GM18507 (cell line): ENCODE data around the gene ADCYAP1.

Experiments
- DNase-seq: peaks from one replicate; pipeline ENCODE4 v3.0.0; 2011; ENCODE audit warnings: low read depth; ENCODE audit not compliant: insufficient read length; ENCODE audit errors: extremely low spot score
- FAIRE-seq: peaks from 2 replicates; lab custom pipeline; 2011; peaks lifted over from hg19 to GRCh38; lab: Jason Lieb, UNC

ADCYAP1 gene

DNA sequence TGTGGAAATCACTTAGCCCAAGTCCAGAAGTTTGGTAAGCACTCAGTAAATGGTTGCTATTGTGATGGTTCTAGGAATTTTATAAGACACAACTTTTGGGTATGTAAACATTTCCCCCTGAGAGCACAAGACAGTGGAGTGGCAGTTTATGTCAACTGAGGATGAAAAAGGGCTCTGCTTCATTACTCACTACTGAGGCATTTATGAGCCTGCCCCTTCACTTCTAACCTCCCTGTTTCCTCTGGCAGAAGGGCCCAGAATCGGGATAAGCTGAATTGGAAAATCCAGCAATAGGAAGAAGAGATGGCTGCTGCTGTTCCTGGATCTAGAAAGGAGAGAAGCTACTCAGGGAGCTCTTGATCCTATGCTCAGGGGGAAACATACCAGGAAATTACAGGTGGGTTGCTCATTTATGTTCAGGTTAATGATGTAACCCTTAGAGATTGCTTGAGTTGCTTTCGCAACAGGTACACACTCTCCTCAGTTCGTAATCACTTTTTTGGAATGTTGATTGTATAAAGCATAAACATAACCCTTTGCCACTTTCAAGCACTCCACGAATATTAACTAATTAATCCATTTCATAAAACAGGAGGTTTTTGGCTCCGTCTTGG lies 46.3 kb downstream of the ADCYAP1 start:
- DNase-seq, result no peak
- FAIRE-seq, result no peak

DNA sequence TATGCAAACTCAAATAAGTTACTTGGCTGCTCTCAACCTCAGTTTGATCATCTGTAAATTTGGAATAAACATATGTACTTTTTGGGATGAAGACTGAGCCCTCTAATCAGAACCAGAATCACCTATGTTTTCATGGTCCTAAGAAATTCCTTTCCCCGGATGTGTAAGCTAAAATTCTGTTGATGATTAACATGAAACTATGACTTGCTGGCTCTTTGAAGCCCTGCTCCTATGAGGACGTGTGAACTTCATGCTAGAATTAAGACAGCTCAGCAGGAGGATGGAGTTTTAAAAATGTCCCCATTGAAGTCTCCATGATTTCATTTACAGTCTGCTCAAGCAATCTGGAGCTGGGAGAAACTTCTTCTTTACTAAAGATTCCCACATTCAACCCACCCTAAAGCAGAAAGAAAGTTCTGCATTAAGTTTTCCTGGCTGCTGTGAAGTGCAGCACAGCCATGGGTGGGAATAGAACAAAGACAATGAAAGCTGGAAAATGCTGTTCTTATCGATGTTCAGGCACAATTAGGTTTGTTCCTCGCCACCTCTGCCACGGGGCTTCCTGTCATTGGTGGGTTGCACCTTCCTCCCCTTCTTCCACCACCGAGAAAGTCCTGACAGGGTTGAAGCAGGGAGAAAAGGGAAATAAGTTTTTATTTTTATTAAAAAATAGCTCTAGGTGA lies 50.9 kb downstream of the ADCYAP1 start:
- FAIRE-seq, result no peak

DNA sequence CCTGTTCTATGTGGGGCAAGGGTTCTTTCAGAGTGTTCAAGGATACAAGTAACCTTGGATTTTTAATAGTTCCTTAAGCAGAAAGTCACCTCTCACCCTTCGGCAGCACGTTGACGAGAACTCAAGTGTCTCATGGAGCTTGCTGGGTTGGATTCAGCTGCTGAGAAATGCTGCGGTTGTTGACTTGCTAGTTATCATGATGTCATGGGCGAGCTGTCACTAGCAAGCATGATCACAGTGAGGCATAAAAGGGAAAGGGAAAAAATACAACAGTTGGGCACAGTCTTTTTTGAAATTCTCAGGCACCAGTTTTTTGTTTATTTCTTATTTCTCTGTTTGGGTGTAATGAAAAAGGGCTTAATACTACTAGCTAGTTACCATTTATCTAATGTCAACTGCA lies 53.2 kb downstream of the ADCYAP1 start:
- no peak for DNase-seq

More for the DNA sequence above, 50.9 kb downstream of the ADCYAP1 start:
- DNase-seq, result no peak

DNA sequence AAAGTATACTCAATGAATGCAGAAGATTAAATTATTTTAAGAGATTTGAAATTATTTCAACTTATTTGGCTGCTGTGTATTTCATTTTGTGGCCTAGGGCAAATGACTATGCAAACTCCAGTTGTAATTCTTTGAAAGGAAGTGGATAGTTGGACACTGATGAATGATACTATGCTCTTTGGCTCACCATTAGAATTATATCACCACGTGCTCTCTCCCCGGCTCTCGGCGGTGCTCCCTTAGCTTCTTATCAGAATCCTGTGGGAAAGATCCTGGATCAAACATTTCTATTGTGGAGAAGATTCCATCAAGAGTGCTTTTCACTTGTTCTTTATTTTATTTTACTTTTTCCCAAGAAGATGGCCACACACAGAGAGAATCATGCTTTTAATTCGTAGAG lies 55.2 kb downstream of the ADCYAP1 start:
- FAIRE-seq (no peak), DNase-seq (no peak)

More for the DNA sequence above, 53.2 kb downstream of the ADCYAP1 start:
- no peak for FAIRE-seq
